HepG2 (cell line): Measurements from ENCODE around the gene GALNT16. TPM values are rescaled to one million over a fixed set of nuclear protein-coding genes. Genes with fewer than 3 reads are reported as not detected.
A peak's percentile ranks its signal among the peaks of the same experiment; 100 is the strongest.

Experiments used
- ATAC-seq: fragments of 200-7000 bp; cut with Tn5 transposase; 3 replicates; pipeline ENCODE4 v1.9.1; 2020; ENCODE audit warnings: mild to moderate bottlenecking, moderate library complexity
- BruUV-seq: library from RNA; stranded (reverse); fragments of 400-500 nt; replicated peaks from 2 replicates; lab custom pipeline; 2021; lab: Mats Ljungman, UMichigan
- CTCF ChIA-PET: fragments of 300-600 bp; formaldehyde crosslinking; extraction: SDS; loops from one replicate; lab custom pipeline; 2021; ENCODE audit warnings: low total read pairs, inconsistent platforms, low intra/inter-chr PET ratio; lab: Yijun Ruan, JAX
- POLR2A ChIA-PET: fragments of 350-600 bp; sonication (Branson Sonifier 250); formaldehyde crosslinking; loops from one replicate; lab custom pipeline; 2020; ENCODE audit warnings: antibody characterized with exemption, inconsistent platforms; lab: Yijun Ruan, JAX
- DNase-seq: peaks from one replicate; pipeline ENCODE4 v3.0.0-alpha.2; 2015; ENCODE audit warnings: low spot score
- FAIRE-seq: peaks from 3 replicates; lab custom pipeline; 2011; peaks lifted over from hg19 to GRCh38; lab: Jason Lieb, UNC
- H2AFZ ChIP-seq: one replicate; pipeline ENCODE4 v1.6.1; 2011; ENCODE audit warnings: low read length, inconsistent platforms
- H3K27ac ChIP-seq: fragments of 300-600 bp; 3 replicates; pipeline ENCODE4 v1.8.0; 2011; ENCODE audit warnings: mixed run types, mild to moderate bottlenecking, mixed read lengths, low read length, inconsistent platforms; ENCODE audit not compliant: insufficient read depth; ENCODE audit errors: extremely low read length
- H3K27me3 ChIP-seq, 2 experiments: fragments of 200-600 bp in 1 of 2; 2 replicates in 1 of 2; 3 replicates in 1 of 2; pipeline versions ENCODE4 v1.6.0 to v1.8.0; 2011; ENCODE audit warnings: low read length in 2 of 2, mild to moderate bottlenecking in 2 of 2, moderate library complexity in 2 of 2, inconsistent platforms in 1 of 2; ENCODE audit not compliant: insufficient read depth in 2 of 2, control insufficient read depth in 1 of 2
- H3K36me3 ChIP-seq, 2 experiments: fragments of 200-600 bp in 1 of 2; replicated peaks in 1 of 2; 2 replicates in 1 of 2; 3 replicates in 1 of 2; pipeline versions ENCODE4 v1.5.1 to v1.8.0; 2011; ENCODE audit warnings: low read length in 2 of 2, inconsistent platforms in 1 of 2; ENCODE audit not compliant: insufficient read depth in 2 of 2, control insufficient read depth in 1 of 2
- H3K4me1 ChIP-seq: 2 replicates; pipeline ENCODE4 v1.5.1; 2012; ENCODE audit warnings: low read length, inconsistent platforms; ENCODE audit not compliant: insufficient read depth
- H3K4me2 ChIP-seq: 2 replicates; pipeline ENCODE4 v1.6.0; 2011; ENCODE audit warnings: low read depth, low read length, inconsistent platforms
- H3K4me3 ChIP-seq, 3 experiments: fragments of 200-600 bp in 1 of 3; sonication (generic), shearing (Covaris generic) in 1 of 3; replicated peaks in 1 of 3; 2 replicates each; pipeline ENCODE4 v1.5.1; 2011 to 2016; ENCODE audit warnings: low read length in 3 of 3, inconsistent platforms in 2 of 3, low read depth in 2 of 3, mild to moderate bottlenecking in 2 of 3, control low read depth in 1 of 3, mixed read lengths in 1 of 3; ENCODE audit not compliant: insufficient read depth in 1 of 3
- H3K79me2 ChIP-seq: one replicate; pipeline ENCODE4 v1.6.1; 2011; ENCODE audit warnings: low read length, inconsistent platforms; ENCODE audit not compliant: insufficient read depth
- H3K9ac ChIP-seq: 2 replicates; pipeline ENCODE4 v1.6.0; 2011; ENCODE audit warnings: mild to moderate bottlenecking, low read depth, low read length, inconsistent platforms; ENCODE audit not compliant: insufficient read depth
- H3K9me3 ChIP-seq: 2 replicates; pipeline ENCODE4 v1.5.1; 2012; ENCODE audit warnings: mild to moderate bottlenecking, low read length
- H4K20me1 ChIP-seq: 2 replicates; pipeline ENCODE4 v1.6.0; 2011; ENCODE audit warnings: inconsistent platforms, mild to moderate bottlenecking, low read length, moderate library complexity; ENCODE audit not compliant: insufficient read depth
- AGO1 ChIP-seq: fragments of 200-400 bp; formaldehyde crosslinking; IDR thresholded peaks from 2 replicates; pipeline ENCODE4 v1.6.1; 2017; ENCODE audit warnings: mild to moderate bottlenecking, low read depth, low read length, moderate library complexity; ENCODE audit not compliant: poor library complexity, severe bottlenecking
- ARID3A ChIP-seq: IDR thresholded peaks from 2 replicates; pipeline ENCODE4 v1.6.1; 2012; ENCODE audit warnings: low read depth, low read length, improper control_type of control experiment
- E2F1 ChIP-seq: sonication (generic); formaldehyde crosslinking; IDR thresholded peaks from 2 replicates; pipeline ENCODE4 v1.5.0; 2020; ENCODE audit warnings: missing genetic modification reagents
- HNRNPK ChIP-seq: fragments of 200-400 bp; formaldehyde crosslinking; IDR thresholded peaks from 2 replicates; pipeline ENCODE4 v1.6.1; 2018; ENCODE audit warnings: low read length, low read depth, moderate library complexity, mild to moderate bottlenecking; ENCODE audit not compliant: poor library complexity, severe bottlenecking
- KMT2A ChIP-seq: sonication (generic); formaldehyde crosslinking; IDR thresholded peaks from 2 replicates; pipeline ENCODE4 v1.4.0; 2020; ENCODE audit warnings: missing genetic modification reagents
- MAFG ChIP-seq: sonication (generic); formaldehyde crosslinking; IDR thresholded peaks from 2 replicates; pipeline ENCODE4 v1.5.1; 2020; ENCODE audit warnings: mild to moderate bottlenecking, missing genetic modification reagents
- PAF1 ChIP-seq: IDR thresholded peaks from 2 replicates; pipeline ENCODE4 v1.6.1; 2016; ENCODE audit warnings: missing genetic modification reagents, missing compliant biosample characterization
- RAD21 ChIP-seq: fragments of 450-650 bp; formaldehyde crosslinking; IDR thresholded peaks from 2 replicates; pipeline ENCODE4 v1.5.0; 2020; ENCODE audit warnings: mild to moderate bottlenecking
- STAG1 ChIP-seq: sonication (generic); formaldehyde crosslinking; IDR thresholded peaks from 2 replicates; pipeline ENCODE4 v1.4.0; 2020; ENCODE audit warnings: missing genetic modification reagents
- ZNF460 ChIP-seq: sonication (generic); formaldehyde crosslinking; IDR thresholded peaks from 2 replicates; pipeline ENCODE4 v1.5.1; 2020; ENCODE audit warnings: missing genetic modification reagents, mild to moderate bottlenecking, borderline replicate concordance
- ZNF687 ChIP-seq: sonication (generic); formaldehyde crosslinking; IDR thresholded peaks from 2 replicates; pipeline ENCODE4 v1.5.1; 2020; ENCODE audit warnings: mild to moderate bottlenecking, missing genetic modification reagents, moderate library complexity
- WGBS: methylation state at CpG from one replicate; pipeline ENCODE4 v1.1.6; 2017; ENCODE audit warnings: low lambda C conversion rate; 5-methylcytosine and 5-hydroxymethylcytosine counted together
- in situ Hi-C: cut with HindIII; loops from 2 replicates; pipeline ENCODE4 v1.10.0; 2017; ENCODE audit warnings: low pct_unique_long_range_greater_than_20kb; ENCODE audit not compliant: extremely low pct_ligation_motif_present
- intact Hi-C: fragments of 100-400 bp; cut with micrococcal nuclease; formaldehyde crosslinking; loops from one replicate; pipeline ENCODE4 v1.10.0; 2022; ENCODE audit not compliant: unreplicated experiment
- polyA plus RNA-seq, 8 experiments: library from polyadenylated mRNA; depleted of rRNA in 3 of 8; stranded (reverse) in 7 of 8; unstranded in 1 of 8; fragments of >200 nt; fragmentation: Illumina TruSeq in 4 of 8; extraction: Trizol in 4 of 8; gene quantifications; 2 replicates each; pipeline versions ENCODE4 v1.2.1 to v1.2.3, GENCODE V29; 2011 to 2016; ENCODE audit warnings: low read depth in 4 of 8, missing spikeins in 1 of 8, mixed read lengths in 1 of 8; ENCODE audit not compliant: insufficient read depth in 1 of 8
- total RNA-seq, 5 experiments: library from RNA; depleted of rRNA; stranded (reverse); fragments of >200 nt; fragmentation: Illumina TruSeq; extraction: Trizol; gene quantifications; 2 replicates each; pipeline ENCODE4 v1.2.3, GENCODE V29; 2016; ENCODE audit warnings: low read depth in 1 of 5

Gene GALNT16
- total and polyA plus RNA-seq, 2 of the 13 experiments (the other 11 are each of a cell fraction or from before 2014, with no cell fraction given) = 0.54 to 0.82 TPM

GRCh38 chr14:69363055-69363454 is 103.1 kb downstream of the GALNT16 start (continued):
- TF ChIP-seq ZNF687 (CRISPR knock-in tag) = peak; percentile 20; the same call in 1 of the 2 replicates
- TF ChIP-seq RAD21 (CRISPR knock-in tag) = peak; percentile 39; the same call in 1 of the 2 replicates
- peak; percentile 74 for TF ChIP-seq STAG1 (CRISPR knock-in tag)

GRCh38 chr14:69363964-69364363 is 104.0 kb downstream of the GALNT16 start:
- Histone ChIP-seq H3K27me3 (no peaks in the 10 kb centered on the region), H4K20me1 (no peaks in the 10 kb centered on the region), H3K9me3 (no peaks in the 10 kb centered on the region), H3K36me3 (no peaks in the 10 kb centered on the region), H3K27ac (no peak overlapping the region), H3K4me1 (no peaks in the 10 kb centered on the region), H3K4me2 (no peak overlapping the region), H3K9ac (no peak overlapping the region), H2AFZ (no peak overlapping the region), H3K4me3 (no peak overlapping the region), H3K79me2 (no peaks in the 10 kb centered on the region)
- no TSS peak for BruUV-seq
- ATAC-seq = no peak
- POLR2A ChIA-PET = no interaction called here
- no peak for DNase-seq
- no peak for FAIRE-seq
- intact Hi-C loops (no loop called here), in situ Hi-C loops (no loop called here)
- CTCF ChIA-PET = no interaction called here
- WGBS = 47% methylated on average over 4 of the region's 4 CpGs
- no peak for TF ChIP-seq HNRNPK
- TF ChIP-seq PAF1 (CRISPR knock-in tag) = no peak
- no peak for TF ChIP-seq MAFG (CRISPR knock-in tag)
- no peak for TF ChIP-seq AGO1
- TF ChIP-seq ARID3A = no peak
- no peak for TF ChIP-seq KMT2A (CRISPR knock-in tag)
- no peak for TF ChIP-seq E2F1 (CRISPR knock-in tag)
- TF ChIP-seq ZNF460 = no peak
